Thymus (tissue), 11 donors: ENCODE measurements around the gene MACROD2. TPM values are rescaled to one million over a fixed set of nuclear protein-coding genes. Genes with fewer than 3 reads are reported as not detected.

Experiments
- DNase-seq, 9 donors: peaks; one replicate each; pipeline ENCODE4 v3.0.0-alpha.2; 2013; ENCODE audit warnings: low spot score in 9 of 9, low read depth in 6 of 9, missing footprints in 1 of 9
- H3K27ac ChIP-seq, 2 donors: one replicate each; pipeline ENCODE4 v1.5.1; 2013; ENCODE audit warnings: control low read depth in 1 of 2, low read depth in 1 of 2, low read length in 1 of 2, mild to moderate bottlenecking in 1 of 2, moderate library complexity in 1 of 2
- H3K27me3 ChIP-seq, 2 donors: one replicate each; pipeline ENCODE4 v1.5.1; 2013; ENCODE audit warnings: low read length in 1 of 2; ENCODE audit not compliant: control insufficient read depth in 2 of 2, insufficient read depth in 1 of 2
- H3K36me3 ChIP-seq, 2 donors: one replicate each; pipeline ENCODE4 v1.5.1; 2013; ENCODE audit warnings: low read length in 1 of 2, mild to moderate bottlenecking in 1 of 2, moderate library complexity in 1 of 2; ENCODE audit not compliant: control insufficient read depth in 2 of 2, insufficient read depth in 2 of 2
- H3K4me1 ChIP-seq, 2 donors: one replicate each; pipeline ENCODE4 v1.5.1; 2013; ENCODE audit warnings: low read length in 2 of 2; ENCODE audit not compliant: control insufficient read depth in 2 of 2, insufficient read depth in 2 of 2
- H3K4me3 ChIP-seq, 2 donors: one replicate each; pipeline ENCODE4 v1.5.1; 2013; ENCODE audit warnings: low read length in 2 of 2, control low read depth in 1 of 2, mild to moderate bottlenecking in 1 of 2
- H3K9me3 ChIP-seq, 2 donors: one replicate each; pipeline ENCODE4 v1.5.1; 2013; ENCODE audit warnings: low read length in 1 of 2, mild to moderate bottlenecking in 1 of 2; ENCODE audit not compliant: control insufficient read depth in 2 of 2, insufficient read depth in 1 of 2
- WGBS: extraction: QIAGEN DNeasy Blood & Tissue Kit; methylation state at CpG from one replicate; pipeline ENCODE4 v1.1.7; 2013; 5-methylcytosine and 5-hydroxymethylcytosine counted together
- polyA plus RNA-seq: library from polyadenylated mRNA; stranded (reverse); fragments of 200-250 nt; gene quantifications from one replicate; pipeline ENCODE4 v1.2.3, GENCODE V29; 2013
- total RNA-seq: library from RNA; stranded (reverse); fragments of 120-200 nt; gene quantifications from one replicate; pipeline ENCODE4 v1.2.4, GENCODE V29; 2013
- donor health status: healthy.

The MACROD2 gene
- total and polyA plus RNA-seq, 2 donors, result 1.6 to 4.2 TPM

DNA sequence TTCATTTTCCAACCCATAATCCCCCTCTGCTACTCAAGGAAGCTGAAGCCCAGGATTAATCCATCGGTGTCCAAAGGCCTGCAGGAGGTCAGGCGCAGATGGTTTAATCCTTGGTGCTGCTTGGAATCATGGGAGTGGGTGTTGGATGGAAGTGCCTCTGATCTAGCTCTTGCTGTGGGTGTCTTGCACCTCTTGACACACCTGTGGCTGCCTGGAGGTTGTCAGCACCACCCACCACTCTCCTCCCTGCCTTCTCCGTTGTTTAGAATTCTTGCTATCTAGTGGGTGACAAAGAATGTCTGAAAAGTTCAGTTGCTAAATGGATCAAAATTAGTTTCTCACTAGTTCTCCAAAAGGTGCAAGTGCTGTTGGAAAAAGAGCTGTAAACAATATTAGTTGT is 1416.5 kb downstream of the MACROD2 start:
- DNase-seq, result no peak
- Histone ChIP-seq H3K27me3 (no peaks in the 10 kb centered on the region), H3K4me1 (no peaks in the 10 kb centered on the region), H3K4me3 (no peak overlapping the region), H3K27ac (no peak overlapping the region), H3K9me3 (no peaks in the 10 kb centered on the region), H3K36me3 (no peaks in the 10 kb centered on the region)
- 90% methylated on average over 3 of the region's 3 CpGs for WGBS

DNA sequence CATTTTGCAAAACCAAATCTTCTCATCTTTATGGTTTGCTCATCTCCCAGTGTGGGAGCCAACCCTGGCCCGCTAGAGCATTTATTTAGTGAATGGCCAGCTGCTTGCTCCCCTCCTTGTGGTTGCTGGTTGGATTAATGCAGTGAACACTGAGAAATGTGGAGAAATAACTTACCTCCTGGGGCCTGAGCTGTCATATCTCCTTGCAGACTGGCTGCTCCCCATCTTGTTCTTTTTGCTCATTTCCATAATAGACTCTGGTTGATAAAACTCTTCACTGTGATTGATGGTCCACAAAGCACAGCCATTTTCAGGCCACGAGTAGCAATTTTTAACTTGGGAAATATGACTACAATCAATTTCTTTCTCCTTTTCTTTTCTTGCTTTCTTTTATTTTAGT is 1420.6 kb downstream of the MACROD2 start:
- 88% methylated on average over 2 of the region's 2 CpGs for WGBS
- H3K27ac ChIP-seq, result no peak overlapping the region
- no peaks in the 10 kb centered on the region for H3K36me3 ChIP-seq
- no peaks in the 10 kb centered on the region for H3K4me1 ChIP-seq
- no peaks in the 10 kb centered on the region for H3K9me3 ChIP-seq
- no peaks in the 10 kb centered on the region for H3K27me3 ChIP-seq
- H3K4me3 ChIP-seq, result no peak overlapping the region
- no peak for DNase-seq

DNA sequence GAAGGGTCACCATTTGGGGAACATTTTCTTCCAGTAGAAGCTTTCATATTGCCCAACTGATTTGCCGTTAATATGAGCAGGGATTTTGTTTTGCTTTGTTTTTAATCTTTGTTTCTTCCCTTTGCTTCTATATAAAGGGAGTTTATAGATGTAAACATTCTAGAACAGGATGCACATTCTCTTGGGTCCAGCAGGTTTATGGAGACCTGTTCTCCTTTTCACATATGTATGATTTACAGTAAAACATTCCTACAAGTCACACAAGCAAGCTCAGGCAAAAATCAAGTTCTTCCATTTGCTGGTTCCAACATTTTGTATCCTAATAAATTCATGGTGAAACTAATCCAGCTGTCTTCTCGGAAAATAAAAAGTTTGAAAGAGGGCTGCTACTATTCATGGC is 1424.5 kb downstream of the MACROD2 start:
- H3K27me3 ChIP-seq, result no peaks in the 10 kb centered on the region
- WGBS, result 94% methylated on average over 2 of the region's 2 CpGs
- no peaks in the 10 kb centered on the region for H3K9me3 ChIP-seq
- no peaks in the 10 kb centered on the region for H3K4me1 ChIP-seq
- DNase-seq, result no peak
- H3K27ac ChIP-seq, result no peak overlapping the region
- no peak overlapping the region for H3K4me3 ChIP-seq
- H3K36me3 ChIP-seq, result no peaks in the 10 kb centered on the region

DNA sequence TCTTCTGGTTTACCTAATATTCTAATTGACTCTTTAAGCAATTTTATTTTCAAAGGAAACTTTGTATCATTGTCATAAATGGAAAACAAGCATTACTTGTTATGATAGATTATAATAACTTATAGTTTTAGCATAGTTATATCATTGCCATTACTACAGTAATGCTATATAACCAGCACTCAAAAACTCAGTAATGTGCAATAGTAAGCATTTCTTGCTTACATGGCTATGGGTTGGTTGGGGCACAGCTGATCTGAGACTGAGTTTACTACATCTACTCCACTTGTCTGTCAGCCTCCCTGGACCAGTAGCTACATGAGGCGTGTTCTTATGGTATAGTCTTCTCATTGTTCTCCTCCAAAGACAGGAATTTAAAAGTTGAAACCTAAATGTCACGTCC is 1427.7 kb downstream of the MACROD2 start:
- H3K9me3 ChIP-seq, result no peaks in the 10 kb centered on the region
- no peak overlapping the region for H3K4me3 ChIP-seq
- DNase-seq, result no peak
- WGBS, result 64% methylated on average over 2 of the region's 2 CpGs
- no peak overlapping the region for H3K27ac ChIP-seq
- H3K4me1 ChIP-seq, result no peaks in the 10 kb centered on the region
- no peaks in the 10 kb centered on the region for H3K36me3 ChIP-seq
- no peaks in the 10 kb centered on the region for H3K27me3 ChIP-seq

DNA sequence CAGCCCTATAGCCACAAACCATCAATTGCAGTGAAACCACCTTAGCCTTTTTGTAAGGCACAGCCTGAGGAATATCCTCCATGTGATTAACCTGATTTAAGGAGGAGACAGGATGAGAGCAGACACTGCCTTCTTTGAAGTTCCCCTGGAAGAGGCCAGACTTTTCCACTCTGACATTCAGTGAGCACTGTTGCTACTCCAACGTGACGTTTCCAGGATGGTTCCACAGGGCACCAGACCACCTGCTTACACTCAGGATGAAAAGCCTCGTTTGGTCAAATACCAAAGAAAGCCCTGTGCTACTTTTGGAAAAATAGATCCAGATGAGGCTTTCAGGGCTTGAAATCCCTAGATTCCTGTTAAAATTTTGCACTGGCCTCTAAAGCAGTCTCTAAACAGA is 1444.2 kb downstream of the MACROD2 start:
- no peaks in the 10 kb centered on the region for H3K36me3 ChIP-seq
- 46% methylated on average over 3 of the region's 3 CpGs for WGBS
- H3K4me1 ChIP-seq, result no peaks in the 10 kb centered on the region
- no peak overlapping the region for H3K27ac ChIP-seq
- H3K9me3 ChIP-seq, result no peaks in the 10 kb centered on the region
- H3K4me3 ChIP-seq, result no peak overlapping the region
- DNase-seq, result no peak
- no peaks in the 10 kb centered on the region for H3K27me3 ChIP-seq

DNA sequence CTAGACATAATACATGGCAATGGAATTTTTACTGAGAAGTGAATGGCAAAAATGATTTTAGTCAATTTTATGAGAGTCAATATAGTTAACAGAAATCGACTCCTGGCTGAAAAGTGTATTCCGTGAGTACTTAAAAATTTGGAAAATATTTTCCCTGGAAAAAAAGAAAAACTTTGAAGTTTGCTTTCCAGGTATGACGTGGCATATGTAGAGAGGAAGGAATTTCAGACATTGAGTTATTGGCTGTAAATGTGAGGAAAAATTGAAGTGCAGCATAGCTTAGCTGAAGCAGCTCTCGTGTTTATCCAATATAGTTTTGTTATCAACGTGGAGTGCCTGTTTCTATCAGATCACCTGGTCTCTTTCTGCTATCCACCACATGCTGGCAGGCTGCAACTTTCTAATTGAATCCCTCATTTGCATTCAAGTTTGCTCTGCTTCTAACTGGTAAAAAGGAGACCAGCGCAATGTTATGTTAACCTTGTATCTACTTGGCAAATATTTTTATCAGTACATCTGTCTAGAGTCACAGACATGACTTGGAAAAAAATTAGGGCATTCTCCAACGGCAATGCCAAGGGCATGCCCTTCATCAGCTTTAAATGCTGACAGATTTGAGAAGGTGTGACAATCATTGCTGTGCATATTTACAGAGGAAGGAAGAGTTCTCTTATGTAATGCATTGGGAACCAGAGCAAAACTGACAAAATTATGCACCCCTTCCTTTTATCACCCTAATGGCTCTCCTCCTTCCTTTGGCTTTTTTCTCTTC is 1444.9 kb downstream of the MACROD2 start:
- Histone ChIP-seq H3K4me1 (no peaks in the 10 kb centered on the region), H3K27me3 (no peaks in the 10 kb centered on the region), H3K4me3 (no peak overlapping the region), H3K36me3 (no peaks in the 10 kb centered on the region), H3K27ac (no peak overlapping the region), H3K9me3 (no peaks in the 10 kb centered on the region)
- WGBS, result 74% methylated on average over 7 of the region's 7 CpGs
- no peak for DNase-seq

DNA sequence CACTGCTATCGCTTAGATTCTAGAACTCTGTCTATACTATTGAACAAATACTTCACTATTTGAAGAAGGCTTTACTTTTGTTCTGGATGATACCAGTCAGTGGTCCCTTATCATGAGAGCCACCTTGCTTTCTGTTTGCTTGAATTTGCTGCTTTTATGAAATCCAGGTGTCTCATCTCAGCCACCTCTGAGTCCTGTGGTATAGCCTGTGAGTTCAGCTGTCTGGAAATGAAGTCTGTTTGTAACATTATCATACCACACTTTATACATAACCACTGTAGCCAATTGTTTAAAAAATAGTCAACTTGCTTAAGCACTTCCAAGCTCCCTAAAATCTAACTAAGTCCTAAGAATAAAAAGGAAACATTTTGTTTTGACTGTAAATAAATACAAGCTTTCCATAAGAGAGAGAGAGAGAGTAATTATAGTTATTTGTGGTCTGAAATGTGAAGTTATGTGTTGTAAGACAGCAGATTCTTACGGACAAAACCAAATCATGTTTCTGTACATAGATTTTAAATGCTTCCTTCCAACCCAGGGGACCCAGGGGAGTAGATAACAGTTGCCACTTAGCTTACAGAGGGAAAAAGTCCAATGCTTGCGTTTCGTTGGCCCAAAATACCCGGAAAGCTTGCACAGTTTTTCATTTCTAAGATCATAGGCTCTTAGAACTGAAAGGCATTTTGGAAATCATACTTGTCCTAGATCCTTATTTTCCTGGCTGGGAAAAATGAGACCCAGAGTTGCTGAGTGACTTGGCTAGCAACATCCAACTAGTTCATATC is 1449.9 kb downstream of the MACROD2 start:
- Histone ChIP-seq H3K27me3 (peaks cover 0 to 2% of the 10 kb centered on the region in 2 donors), H3K9me3 (peaks cover 0 to 3% of the 10 kb centered on the region in 2 donors), H3K36me3 (no peaks in the 10 kb centered on the region), H3K4me1 (no peaks in the 10 kb centered on the region), H3K4me3 (no peak overlapping the region), H3K27ac (no peak overlapping the region)
- DNase-seq, result no peak
- WGBS, result 96% methylated on average over 5 of the region's 5 CpGs

DNA sequence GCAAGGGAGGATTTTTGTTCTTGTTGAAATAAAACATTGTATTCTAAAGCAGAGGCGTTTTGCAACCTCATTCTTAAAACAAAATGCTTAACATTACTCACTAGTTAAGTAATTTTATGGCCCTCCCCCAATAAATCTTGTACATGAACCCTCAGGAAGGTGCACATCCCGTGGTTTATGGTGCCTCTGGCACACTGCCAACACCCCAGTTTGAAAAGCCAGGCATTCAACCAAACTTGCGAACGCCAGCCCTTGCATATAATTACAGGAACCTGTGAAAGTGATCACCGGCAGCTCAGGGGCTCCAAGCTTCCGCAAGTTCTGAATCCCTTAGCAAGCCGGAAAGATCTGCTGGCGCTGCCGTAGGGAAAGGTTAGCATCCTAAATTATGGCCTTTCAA is 1451.1 kb downstream of the MACROD2 start:
- H3K36me3 ChIP-seq, result no peaks in the 10 kb centered on the region
- no peak for DNase-seq
- no peak overlapping the region for H3K4me3 ChIP-seq
- no peak overlapping the region for H3K27ac ChIP-seq
- H3K9me3 ChIP-seq, result peaks cover 0 to 3% of the 10 kb centered on the region in 2 donors
- no peaks in the 10 kb centered on the region for H3K4me1 ChIP-seq
- H3K27me3 ChIP-seq, result peaks cover 0 to 2% of the 10 kb centered on the region in 2 donors
- 25% methylated on average over 9 of the region's 9 CpGs for WGBS

DNA sequence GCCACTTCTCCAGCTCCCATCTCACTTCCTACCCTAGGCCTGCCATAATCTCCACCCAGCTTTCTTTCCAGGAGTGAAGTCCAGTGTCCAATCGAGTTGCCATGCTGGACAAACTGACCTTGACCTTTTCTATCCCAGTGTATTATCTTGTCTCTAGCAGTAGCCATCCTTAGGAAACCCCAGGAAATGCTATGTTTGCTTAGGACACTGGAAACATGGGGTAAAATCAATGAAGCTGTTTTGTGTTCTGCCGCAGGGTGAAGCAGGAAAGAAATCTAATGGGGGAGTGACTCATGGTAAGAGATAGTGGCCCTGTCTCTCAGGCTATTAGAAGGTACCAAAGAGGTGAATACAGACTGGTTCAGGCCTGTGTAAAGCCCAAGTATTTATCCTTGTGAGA is 1452.2 kb downstream of the MACROD2 start:
- Histone ChIP-seq H3K36me3 (no peaks in the 10 kb centered on the region), H3K4me3 (no peak overlapping the region), H3K27ac (no peak overlapping the region), H3K9me3 (peaks cover 0 to 3% of the 10 kb centered on the region in 2 donors), H3K27me3 (peaks cover 0 to 2% of the 10 kb centered on the region in 2 donors), H3K4me1 (no peaks in the 10 kb centered on the region)
- 81% methylated on average over 2 of the region's 2 CpGs for WGBS
- no peak for DNase-seq
